GM19043 (cell line): ENCODE measurements around the gene CFAP45.
A peak's percentile ranks its signal among the peaks of the same experiment; 100 is the strongest.

Experiments
- ATAC-seq: cut with Tn5 transposase; IDR thresholded peaks from one replicate; pipeline ENCODE4 v1.9.1; 2021; ENCODE audit warnings: low read depth; ENCODE audit not compliant: unreplicated experiment

The CFAP45 gene

DNA sequence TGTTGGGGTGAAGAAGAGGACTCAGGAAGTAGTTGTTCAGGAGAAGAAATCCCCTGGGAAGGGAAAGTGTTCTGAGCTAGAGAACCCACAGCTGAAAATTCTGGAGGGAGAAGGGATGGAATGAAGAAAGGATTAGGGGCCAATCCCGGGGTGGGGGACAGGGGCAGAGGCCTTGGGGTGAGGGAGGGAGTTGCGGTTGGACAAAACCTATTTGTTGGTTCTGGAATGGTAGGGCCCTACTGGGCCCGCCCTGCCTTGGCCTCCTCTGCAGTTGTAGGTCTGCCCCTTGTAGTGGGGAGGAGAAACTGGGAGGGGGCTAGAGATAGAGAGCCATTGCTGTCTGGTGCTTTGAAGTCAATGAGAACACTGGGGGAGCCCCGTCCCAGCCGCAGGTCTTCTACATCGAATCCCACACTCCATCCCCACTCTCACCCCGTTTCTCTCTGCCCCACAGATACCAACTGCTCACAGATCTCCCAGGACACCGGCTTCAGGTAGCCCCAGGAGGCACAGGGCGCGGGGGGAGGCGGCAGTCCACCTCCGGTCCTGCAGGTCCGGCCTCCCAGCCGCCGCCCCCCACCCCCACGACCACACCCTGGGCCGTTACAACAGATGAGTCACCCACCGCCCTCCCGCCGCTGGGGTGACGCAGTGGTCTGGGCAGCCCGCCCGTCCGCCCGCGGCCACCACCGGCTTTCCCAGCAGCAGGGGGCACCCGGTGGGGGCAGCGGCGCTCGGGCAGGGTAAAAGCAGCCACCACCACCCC, 24.2 kb upstream of the CFAP45 start:
- ATAC-seq, result no peak

DNA sequence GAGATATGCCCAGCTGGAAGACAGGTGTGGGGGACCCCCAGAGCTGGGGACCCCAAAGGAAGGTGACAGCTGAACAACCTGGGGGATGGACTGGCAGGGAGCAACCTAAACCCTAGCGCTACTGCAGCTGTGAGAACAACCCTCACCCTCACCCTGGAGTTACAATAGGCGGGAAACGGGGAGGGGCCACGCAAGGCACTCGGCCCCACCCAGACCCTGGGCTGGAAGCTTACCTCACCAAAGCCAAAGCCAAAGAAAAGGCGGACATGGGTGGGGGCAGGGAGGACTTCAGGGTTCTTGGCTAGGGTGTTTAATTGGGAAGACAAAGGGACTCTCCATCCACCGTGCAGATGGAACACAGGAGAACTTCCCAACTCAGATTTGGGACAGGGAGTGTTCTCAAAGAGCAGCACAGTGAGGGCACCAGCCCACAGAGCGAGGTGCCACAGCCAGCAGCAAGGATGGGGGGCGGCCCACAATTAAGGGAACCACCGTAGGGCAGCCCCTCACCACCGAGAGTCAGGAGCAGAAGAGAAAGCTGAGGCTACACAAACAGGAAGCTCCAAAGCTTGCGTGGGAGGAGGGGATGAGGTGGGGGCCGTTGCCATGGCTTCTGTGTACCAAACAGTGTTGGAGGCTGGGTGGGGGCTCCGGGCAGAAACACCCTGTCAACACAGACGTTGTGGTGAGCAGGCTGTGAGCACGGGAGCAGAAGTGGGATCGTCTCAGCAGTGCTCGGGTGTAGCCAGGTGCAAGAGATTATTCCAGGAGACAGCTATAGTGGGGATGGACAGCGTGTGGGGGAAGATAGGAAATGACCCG, 23.4 kb upstream of the CFAP45 start:
- peak; percentile 29 for ATAC-seq

DNA sequence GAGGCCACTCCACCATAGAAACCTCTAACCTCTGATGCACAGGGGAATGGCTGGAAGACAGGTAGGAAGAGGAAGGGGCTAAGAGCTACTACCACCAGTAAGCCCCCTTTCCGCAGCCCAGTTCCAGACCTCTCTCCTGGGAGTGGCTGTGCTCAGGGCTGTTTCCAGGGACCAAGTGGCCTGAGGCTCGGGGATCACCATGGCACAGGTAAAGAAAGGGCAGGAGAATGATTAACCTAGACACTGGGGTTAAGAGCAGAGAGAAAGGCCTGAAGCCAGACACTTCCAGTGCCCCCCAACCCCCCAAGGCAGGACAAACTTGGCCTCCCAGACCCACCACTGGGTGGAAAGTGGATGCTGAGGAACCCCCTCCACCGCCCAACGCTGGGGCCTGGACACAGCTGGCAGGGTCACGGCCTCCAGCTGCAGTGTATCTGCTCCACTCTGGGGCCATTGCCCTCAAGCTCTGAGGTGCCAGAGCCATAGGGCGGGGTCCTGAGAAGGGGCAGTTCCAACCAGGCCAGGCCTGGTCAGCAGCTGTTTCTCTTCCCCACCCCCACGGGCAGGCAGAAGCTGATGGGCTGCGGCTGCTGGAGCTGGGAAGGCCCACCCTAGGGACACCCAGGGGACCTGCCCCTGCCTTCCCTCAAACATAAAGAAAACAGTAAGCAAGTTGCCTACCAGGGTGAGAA, 22.7 kb upstream of the CFAP45 start:
- no peak for ATAC-seq

DNA sequence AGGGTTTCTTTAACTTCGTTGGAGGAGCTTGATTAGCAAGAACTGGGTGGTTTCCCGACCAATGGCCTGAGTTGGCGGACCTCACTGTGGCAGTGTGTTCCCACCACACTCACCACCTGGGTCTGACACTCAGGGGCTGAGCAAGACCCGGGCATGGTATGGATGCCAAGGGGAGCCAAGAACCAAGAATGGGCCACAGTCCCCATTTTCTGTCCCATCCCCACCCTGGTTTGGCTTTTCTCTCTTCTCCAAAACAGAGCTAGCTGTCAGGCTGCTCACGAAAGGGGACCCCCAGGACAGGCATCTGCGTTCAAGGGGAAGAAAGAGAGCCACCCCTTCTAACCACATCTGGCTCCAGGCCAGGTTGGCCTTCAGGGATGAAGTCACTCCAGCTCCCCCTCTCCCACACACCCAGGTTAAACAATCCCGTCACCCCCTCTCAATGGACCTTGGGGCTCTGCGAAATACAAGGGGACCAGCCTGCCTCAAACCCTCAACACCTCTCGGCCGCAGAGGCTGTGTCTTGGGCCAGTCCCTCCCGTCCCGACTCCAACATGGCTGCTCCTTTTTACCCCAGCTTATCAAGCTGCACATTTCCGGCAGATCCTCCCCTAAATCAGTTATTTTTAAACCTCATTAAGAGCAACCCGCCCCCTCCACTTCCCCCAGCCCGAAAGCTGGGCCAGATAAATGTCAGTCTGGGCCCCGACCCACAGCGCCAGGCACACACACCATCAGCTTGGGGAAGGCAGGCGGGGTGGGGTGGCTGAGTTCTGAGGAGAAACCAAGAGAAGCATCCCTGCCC, 21.9 kb upstream of the CFAP45 start:
- ATAC-seq, result no peak

DNA sequence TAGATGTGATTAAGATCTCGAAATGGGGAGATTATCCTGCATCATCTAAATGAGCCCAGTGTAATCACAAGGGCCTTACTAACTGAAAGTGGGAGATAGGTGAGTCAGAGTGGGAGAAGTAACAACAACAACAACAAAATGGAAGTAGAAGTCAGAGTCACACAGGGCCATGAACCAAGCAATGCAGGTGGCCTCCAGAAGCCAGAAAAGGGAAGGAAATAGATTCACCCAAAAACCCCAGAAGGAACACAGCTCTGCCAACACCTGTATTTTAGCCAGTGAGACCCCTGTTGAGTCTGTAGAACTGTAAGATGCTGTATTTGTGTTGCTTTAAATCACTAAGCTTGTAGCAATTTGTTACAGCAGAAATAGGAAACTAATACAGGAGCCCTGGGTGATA, 21.3 kb upstream of the CFAP45 start:
- ATAC-seq, result peak; percentile 20

DNA sequence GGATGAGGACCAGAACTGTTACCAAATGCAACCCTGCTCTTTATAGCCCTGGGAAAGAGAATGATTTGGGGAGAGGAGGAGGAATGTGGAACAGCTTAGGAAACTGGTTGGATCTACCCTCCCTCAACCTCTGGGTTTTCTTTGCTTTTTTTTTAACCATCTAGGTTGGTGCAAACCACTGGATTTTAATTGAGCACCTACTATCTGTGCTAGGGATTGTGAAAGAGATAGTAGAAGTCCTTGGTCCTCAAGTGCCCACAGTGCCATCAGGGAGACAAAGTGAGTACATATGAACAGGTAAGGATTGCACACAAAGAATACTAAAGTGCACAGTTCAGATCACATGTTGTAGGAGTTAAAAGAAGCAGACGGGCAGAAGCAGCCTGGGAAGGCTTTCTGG, 20.7 kb upstream of the CFAP45 start:
- no peak for ATAC-seq

DNA sequence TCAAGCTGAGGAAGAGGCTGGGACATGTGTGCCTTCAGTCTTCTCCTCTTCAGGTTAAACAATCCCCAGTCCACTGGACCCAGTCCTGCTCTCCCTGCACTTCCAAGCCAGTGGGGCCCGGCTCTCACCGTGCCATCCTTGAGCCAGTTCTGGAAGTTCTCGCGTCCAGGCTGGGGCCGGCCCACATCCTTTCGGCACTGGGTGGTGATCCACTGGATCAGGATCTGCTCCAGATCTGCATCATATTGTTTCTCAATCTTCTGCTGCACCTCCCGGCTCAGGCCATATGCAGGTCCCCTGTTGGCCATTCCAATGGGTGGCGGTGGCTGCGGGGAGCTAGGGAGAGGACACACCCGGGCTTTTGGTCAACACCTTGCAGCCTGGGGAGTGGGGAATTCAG, 20.2 kb upstream of the CFAP45 start:
- ATAC-seq, result no peak

- no peak for ATAC-seq
Measured at GRCh38 chr1:159919236-159919865, 19.4 kb upstream of the CFAP45 start.

DNA sequence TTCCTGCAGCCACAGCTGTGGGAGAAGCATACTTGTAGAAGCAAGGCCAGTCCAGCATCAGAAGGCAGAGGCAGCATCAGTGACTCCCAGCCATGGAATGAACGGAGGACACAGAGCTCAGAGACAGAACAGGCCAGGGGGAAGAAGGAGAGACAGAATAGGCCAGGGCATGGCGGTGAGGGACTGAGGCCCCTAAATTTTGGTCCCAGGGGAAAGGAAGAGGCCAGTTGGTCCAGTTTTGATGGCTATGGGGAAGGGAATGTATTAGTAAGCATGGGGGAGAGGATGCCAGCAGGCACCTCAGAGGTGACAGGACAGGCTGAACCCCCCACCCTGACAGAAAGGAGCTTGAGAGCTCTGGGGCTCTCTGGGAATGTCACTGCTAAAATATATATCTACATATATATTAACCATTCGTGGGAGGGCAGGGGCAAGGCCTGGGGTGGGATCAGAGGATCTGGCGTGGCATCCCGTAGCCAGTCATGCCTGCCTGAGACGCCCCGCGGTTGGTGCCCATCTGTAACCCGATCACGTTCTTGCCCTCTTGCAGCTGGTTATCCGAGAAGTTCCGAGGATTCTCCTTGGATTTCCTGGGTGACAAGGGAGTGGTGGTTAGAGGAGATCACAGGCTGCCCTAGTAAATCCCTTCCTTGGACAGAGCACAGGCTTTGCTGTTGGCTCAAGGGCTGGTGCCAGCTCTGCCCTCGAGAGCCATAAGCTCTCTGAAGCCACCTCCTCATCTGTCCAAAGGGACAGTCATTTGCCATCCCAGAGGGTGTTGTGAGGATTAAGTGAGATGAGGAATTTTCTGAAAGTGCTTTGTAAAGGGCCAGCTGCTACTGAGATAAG, 18.6 kb upstream of the CFAP45 start:
- ATAC-seq, result no peak

DNA sequence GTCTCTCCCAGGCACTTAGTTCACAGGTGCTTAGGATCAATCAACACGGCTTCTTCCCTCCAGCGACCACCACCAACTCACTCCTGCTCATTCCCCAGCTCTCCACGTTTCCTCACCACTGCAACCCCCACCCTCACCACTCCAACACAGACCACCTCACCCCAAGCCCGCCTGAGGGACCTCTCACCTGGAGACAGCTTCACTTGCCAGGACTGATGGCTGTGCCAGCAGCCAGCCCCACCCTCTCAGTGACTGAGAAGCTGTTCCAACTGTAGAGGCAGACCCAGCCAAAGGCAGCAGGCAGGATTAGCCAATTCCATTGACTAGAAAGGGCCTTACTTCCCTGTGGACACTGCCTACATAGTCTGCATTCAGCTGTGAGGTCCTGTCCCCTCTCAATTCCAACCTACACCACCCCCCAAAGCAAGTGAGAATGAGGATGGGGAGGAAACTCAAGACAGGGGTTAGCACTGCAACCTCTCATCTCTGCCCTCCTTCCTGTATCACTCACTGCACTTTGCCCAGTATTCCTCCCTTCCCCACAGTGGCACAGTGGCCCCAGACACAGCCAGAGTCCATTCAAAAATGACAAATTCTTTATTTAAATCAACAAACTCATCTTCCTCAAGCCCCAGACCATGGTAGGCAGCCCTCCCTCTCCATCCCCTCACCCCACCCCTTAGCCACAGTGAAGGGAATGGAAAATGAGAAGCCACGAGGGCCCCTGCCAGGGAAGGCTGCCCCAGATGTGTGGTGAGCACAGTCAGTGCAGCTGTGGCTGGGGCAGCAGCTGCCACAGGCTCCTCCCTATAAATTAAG, 17.8 kb upstream of the CFAP45 start:
- no peak for ATAC-seq

DNA sequence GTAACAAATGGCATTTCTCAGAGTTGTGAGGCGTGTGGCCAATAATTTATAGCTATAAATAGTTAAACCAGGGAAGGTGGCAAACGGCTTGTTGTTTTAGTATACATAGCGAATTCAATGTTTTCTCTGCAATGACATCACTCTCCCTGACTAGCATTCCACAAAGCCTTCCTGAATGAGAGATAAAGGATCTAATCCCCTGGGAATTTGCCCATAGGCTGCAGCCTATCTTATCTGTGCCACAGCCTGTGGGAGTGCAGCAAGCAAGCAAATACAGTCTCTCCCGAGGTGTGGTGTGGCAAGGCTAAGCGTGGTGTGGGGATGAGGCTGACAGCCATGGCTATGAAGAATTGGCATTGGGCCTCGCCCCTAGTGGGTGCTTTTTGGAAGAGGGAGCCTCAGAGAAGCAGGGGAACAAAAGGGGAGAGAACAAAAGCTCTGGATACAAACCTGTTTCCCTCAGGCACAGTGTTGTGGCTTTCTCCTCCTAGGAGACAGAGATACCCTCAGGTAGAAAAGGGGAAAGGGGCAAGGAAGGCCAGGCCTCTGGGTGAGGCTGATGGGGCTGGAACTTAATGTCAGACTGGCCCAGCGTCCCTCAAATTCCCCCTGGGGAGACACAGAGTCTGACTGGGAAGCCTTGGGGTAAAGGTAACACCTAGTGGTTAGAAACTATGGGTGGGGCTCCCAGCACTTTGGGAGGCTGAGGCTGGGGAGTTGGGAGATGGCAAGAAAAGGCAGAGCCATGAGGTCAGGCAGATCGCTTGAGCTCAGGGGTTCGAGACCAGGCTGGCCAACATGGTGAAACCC, 16.5 kb upstream of the CFAP45 start:
- ATAC-seq, result no peak

DNA sequence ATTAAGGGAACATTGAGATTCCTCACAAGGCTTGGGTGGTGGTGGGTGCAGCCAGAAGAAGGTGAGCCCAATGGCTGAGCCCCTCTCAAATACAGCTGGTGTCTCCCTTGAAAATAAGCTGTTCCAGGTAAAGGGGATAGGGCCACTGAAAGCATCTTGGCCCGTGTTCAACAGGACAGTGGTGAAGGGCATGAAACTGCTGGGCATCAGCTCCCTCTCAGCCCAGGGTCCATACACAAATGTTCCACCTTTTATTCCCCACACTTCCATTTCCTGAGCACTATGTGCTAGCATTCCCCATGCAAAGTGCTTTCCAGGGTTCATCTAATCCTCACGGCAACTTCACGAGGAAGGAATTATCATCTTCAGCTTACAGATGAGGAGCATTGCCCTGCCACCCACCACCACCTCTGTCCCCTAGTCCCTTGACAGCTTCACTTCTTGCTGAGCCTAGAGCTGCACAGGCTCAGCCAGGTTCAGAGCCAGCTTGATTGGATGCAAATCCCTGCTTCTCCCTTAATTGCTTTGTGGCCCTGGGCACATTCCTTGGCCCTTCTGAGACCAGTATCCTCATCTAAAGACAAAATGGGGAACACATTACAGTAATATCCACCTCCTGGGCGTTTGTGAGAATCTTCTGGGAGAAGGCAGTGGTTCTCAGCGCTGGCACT, 15.7 kb upstream of the CFAP45 start:
- no peak for ATAC-seq

GRCh38 chr1:159914252-159915018, 14.5 kb upstream of the CFAP45 start:
- ATAC-seq, result no peak

- no peak for ATAC-seq
Measured at GRCh38 chr1:159913451-159914192, 13.7 kb upstream of the CFAP45 start.

- ATAC-seq, result no peak
Measured at GRCh38 chr1:159911326-159912070, 11.5 kb upstream of the CFAP45 start.
